Measurements from ENCODE around the gene SLC7A5. TPM values are rescaled to one million over a fixed set of nuclear protein-coding genes. Genes with fewer than 3 reads are reported as not detected.
"Not testable (repeated sequence)": the region's sequence is repeated elsewhere in the genome, so short reads cannot be mapped to it uniquely, and the experiment has no call there.

SLC7A5 gene
- total RNA-seq, 1 experiment from 2014 or later, result 81.7 TPM

GRCh38 chr16:87894005-87894404 is 24.7 kb upstream of the SLC7A5 start:
- in situ Hi-C loops (cut with HindIII; ENCODE audit: low pct_unique_long_range_greater_than_20kb, low sequenced_read_pairs), result not testable (repeated sequence)
- peak; percentile 7 for DNase-seq (ENCODE audit: low read depth)

GRCh38 chr16:87891764-87892163 is 22.5 kb upstream of the SLC7A5 start:
- in situ Hi-C loops (cut with HindIII; ENCODE audit: low pct_unique_long_range_greater_than_20kb, low sequenced_read_pairs), result no loop called here

GRCh38 chr16:87889762-87890161 is 20.5 kb upstream of the SLC7A5 start:
- DNase-seq (ENCODE audit: low read depth); in situ Hi-C loops (cut with HindIII; ENCODE audit: low pct_unique_long_range_greater_than_20kb, low sequenced_read_pairs): not testable (repeated sequence)

More at GRCh38 chr16:87891764-87892163, 22.5 kb upstream of the SLC7A5 start:
- no peak for DNase-seq (ENCODE audit: low read depth)

- in situ Hi-C loops (cut with HindIII; ENCODE audit: low pct_unique_long_range_greater_than_20kb, low sequenced_read_pairs); DNase-seq (ENCODE audit: low read depth): not testable (repeated sequence)
Measured at GRCh38 chr16:87888346-87888745, 19.0 kb upstream of the SLC7A5 start.

- DNase-seq (ENCODE audit: low read depth); in situ Hi-C loops (cut with HindIII; ENCODE audit: low pct_unique_long_range_greater_than_20kb, low sequenced_read_pairs): not testable (repeated sequence)
Measured at GRCh38 chr16:87887931-87888330, 18.6 kb upstream of the SLC7A5 start.

DNA sequence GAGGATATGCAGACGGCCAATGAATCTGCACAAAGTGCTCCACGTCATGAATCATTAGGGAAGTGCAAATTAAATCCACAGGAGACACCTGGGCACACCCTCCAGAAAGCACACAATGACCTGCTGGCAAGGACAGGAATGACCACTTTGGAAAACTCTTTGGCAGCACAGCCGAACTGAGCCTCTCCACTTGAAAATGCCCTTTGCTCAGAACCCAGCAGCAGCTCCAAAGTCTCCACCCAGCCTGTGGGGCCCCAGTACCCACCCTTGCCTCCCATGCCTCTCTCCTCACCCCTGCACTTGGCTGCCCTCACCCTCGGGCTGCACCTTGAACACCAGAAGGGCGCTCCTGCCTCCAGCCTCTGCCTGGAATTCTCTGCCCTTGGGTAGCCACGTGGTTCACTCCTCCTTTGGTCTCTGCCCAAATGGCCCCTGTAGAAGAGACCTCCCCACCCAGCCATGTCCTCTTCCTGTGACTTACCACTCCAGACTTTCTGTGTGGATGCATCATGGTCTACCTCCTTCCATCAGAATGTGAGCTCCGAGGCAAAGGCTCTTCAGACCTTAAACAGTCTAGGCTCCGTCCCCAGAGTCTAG is 16.2 kb upstream of the SLC7A5 start:
- in situ Hi-C loops (cut with HindIII; ENCODE audit: low pct_unique_long_range_greater_than_20kb, low sequenced_read_pairs); DNase-seq (ENCODE audit: low read depth): not testable (repeated sequence)

DNA sequence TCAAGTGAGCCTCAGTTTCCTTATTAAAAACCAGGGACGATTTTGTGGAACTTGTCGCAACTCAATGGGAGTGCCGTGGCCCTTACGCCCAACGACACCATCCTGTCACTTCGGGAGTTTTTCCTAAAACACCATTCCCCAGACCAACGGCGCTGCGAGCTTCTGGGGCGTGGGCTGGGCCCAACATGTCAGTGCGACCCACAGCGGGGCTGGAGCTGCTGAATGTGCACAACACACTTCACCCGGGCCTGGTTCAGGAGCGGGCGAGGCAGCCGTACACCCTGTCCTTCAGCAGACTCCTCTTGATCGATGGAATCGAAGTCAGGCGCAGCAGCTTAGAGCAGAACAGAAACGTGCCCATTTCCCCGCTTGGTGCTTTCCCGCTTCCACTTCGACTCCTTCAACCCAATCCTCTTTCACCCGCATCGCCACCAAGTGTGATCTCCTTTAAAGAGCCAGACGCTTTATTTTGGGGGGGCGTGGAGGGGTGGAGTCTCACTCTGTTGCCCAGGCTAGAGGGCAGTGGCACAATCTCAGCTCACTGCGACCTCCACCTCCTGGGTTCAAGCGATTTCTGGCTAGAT is 13.2 kb upstream of the SLC7A5 start:
- in situ Hi-C loops (cut with HindIII; ENCODE audit: low pct_unique_long_range_greater_than_20kb, low sequenced_read_pairs), result no loop called here
- DNase-seq (ENCODE audit: low read depth), result no peak

DNA sequence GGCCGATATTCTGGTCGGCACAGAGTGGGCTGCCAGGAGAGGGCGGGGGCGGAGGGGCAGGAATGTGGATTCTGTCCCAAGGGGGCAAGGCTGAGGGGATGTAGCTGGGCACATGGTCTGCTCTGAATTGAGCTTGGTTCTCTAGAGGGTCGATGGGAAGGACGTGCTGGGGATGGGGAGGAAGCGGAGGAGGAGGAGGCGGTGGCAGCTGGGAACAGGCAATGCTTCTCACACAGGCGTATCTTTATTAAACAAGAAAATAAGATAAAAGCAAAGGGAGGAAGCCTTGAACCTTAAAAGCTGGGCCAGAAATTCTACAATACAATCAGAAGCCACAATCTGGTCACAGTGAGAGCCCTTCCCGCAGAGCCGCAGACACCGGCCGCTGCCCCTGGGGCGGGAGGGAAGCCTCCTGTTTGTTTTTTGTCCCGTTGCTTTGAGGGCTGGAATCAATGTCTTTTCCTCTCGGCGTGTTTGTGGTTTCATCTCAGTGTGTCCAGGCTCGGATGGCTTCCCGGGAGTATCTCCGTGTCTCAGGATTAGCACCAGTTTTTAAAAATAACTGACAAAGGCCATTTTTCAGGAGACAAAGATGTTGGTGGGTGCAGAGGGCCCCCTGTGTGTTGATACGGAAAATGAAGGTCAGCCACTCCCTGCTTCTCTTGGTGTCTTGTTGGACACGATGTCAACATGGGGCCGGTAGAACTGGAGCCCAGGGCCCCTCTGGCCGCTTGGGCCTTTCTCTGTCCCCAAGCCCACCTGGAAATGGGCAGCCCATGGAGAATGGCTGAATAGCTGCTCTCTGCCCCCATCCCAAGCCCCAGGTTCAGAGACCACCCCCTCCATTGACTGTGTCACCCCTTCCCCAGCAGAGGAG is 12.3 kb upstream of the SLC7A5 start:
- in situ Hi-C loops (cut with HindIII; ENCODE audit: low pct_unique_long_range_greater_than_20kb, low sequenced_read_pairs), result no loop called here
- no peak for DNase-seq (ENCODE audit: low read depth)

GRCh38 chr16:87880117-87880696 is 10.9 kb upstream of the SLC7A5 start:
- in situ Hi-C loops (cut with HindIII; ENCODE audit: low pct_unique_long_range_greater_than_20kb, low sequenced_read_pairs), result no loop called here
- no peak for DNase-seq (ENCODE audit: low read depth)

GRCh38 chr16:87879411-87880013 is 10.2 kb upstream of the SLC7A5 start:
- not testable (repeated sequence) for DNase-seq (ENCODE audit: low read depth)

DNA sequence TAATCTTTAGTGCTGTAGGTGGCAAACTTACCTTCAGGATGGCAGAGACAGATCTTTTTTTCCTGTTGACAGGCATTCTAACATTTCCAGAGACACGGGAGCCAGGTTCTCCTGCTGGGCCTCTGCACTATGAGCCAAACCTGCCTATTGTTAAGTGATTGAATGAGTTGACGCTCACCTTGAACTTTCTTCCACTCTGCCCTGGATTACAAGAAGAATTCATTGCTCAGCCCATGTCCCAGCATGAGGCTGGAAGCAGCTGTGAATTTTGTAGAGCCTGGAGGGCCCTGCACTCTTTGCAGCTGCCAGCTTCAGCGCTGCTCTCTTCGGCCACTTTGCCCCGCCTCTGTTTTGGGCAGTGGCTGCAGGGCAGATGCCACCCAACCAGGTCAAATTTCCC is 9.4 kb upstream of the SLC7A5 start:
- DNase-seq (ENCODE audit: low read depth), result no peak
- in situ Hi-C loops (cut with HindIII; ENCODE audit: low pct_unique_long_range_greater_than_20kb, low sequenced_read_pairs), result no loop called here

More at GRCh38 chr16:87879411-87880013, 10.2 kb upstream of the SLC7A5 start:
- in situ Hi-C loops (cut with HindIII; ENCODE audit: low pct_unique_long_range_greater_than_20kb, low sequenced_read_pairs), result not testable (repeated sequence)

DNA sequence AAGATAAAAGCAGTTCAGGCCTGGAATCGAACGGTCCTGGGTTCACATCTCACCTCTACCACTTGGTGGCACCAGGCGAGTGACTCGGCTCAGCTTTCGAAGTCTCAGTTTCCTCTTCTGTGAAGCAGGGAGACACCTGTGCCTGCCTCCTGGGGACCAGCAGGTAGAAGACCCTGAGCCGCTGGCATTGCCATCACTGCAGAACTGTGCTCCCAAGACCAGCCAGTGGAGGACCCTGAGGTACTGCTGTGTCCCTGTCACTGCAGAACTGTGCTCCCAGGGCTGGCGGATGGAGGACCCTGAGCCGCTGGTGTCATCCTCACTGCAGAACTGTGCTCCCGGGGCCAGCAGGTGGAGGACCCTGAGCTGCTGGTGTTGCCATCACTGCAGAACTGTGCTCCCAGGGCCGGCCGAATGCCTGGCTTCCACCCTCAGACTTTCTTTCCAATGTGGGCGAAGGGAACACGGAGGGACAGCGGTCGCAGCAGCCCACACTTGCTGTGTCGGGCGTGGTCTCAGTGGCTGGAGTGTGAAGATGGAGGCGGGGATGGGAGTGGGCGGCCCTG is 8.7 kb upstream of the SLC7A5 start:
- DNase-seq (ENCODE audit: low read depth), result no peak
- in situ Hi-C loops (cut with HindIII; ENCODE audit: low pct_unique_long_range_greater_than_20kb, low sequenced_read_pairs), result no loop called here

GRCh38 chr16:87874639-87875427 is 5.5 kb upstream of the SLC7A5 start:
- no peak for DNase-seq (ENCODE audit: low read depth)
- in situ Hi-C loops (cut with HindIII; ENCODE audit: low pct_unique_long_range_greater_than_20kb, low sequenced_read_pairs), result no loop called here

DNA sequence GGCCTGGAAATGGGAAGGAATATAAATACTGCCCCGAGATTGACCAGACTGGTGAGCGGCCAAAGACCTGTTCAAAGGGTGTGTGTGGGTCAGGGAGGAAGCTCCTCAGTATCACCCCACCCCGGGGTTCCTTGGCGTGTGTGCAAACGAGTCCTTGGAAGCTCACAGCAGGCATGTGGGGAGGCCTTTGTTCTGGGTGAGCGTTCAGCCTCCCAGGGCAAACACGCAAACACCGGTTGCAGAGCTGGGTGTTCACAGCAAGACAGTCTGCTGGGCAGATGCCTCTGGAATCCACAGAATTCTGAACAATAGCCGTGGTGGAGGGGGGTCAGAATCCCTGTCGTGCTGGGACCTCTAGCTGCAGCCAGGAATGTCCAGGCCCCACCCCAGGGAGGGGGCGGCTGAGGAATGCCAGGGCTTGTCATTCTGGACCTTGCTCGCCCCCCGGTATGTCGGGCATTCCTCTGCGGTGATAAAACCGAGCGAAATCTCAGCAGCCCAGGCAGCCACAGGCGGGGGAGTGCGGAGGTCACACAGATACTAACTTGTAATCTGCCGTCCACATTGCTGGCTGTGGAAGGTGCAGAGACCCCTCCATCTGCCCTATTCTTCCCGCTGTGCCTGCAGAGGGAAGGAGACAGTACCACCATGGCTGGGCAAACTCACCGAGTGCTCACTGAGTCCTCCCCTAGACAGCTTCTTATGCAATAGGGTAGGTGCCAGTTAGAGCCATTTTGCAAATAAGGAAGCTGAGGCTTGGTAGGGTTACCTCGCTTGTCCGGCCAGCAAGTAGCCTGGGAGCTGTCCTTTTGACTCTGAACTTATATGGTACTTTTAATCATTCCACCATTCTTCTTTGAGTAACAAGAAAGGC is 1.3 kb upstream of the SLC7A5 start:
- peak; percentile 91 for DNase-seq (ENCODE audit: low read depth)
- in situ Hi-C loops (cut with HindIII; ENCODE audit: low pct_unique_long_range_greater_than_20kb, low sequenced_read_pairs), result not testable (repeated sequence)

DNA sequence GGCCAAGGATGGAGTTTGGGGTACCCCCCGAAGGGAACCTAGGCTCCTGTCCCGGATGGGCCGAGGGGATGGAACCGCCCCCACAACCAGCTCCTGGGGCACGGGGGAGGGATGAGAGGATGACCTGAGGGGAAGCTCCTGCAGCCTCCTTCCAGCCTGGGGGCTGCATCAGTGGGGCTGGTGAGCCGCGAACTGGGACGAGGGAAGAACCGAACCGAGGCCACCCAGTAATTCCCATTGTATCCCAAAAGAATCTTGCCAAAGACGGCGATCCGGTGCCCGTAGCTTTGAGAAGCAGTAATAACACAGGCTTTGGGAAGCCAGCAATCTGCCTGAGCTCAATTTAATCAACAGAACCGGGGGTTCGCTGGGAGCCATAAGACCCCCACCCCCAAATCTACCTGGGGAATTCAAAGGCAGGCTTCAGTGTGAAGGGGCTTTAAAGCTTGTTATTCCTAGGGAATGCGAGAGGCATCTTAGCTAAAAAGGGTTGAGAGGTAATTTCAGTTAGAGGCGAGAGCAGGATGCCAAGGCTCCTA is 641 bp upstream of the SLC7A5 start:
- DNase-seq (ENCODE audit: low read depth); in situ Hi-C loops (cut with HindIII; ENCODE audit: low pct_unique_long_range_greater_than_20kb, low sequenced_read_pairs): not testable (repeated sequence)

- DNase-seq (ENCODE audit: low read depth), result peak; percentile 84
- in situ Hi-C loops (cut with HindIII; ENCODE audit: low pct_unique_long_range_greater_than_20kb, low sequenced_read_pairs), result not testable (repeated sequence)
Measured at GRCh38 chr16:87868254-87869029, 865 bp downstream of the SLC7A5 start.
